NCI-H2227 (cell line): ENCODE data around the gene NOL4L.
A peak's percentile ranks its signal among the peaks of the same experiment; 100 is the strongest.

Source experiments
- DNase-seq: peaks from one replicate; lab custom pipeline; 2025; ENCODE audit not compliant: unreplicated experiment; lab: John Stamatoyannopoulos, UW

The NOL4L gene

DNA sequence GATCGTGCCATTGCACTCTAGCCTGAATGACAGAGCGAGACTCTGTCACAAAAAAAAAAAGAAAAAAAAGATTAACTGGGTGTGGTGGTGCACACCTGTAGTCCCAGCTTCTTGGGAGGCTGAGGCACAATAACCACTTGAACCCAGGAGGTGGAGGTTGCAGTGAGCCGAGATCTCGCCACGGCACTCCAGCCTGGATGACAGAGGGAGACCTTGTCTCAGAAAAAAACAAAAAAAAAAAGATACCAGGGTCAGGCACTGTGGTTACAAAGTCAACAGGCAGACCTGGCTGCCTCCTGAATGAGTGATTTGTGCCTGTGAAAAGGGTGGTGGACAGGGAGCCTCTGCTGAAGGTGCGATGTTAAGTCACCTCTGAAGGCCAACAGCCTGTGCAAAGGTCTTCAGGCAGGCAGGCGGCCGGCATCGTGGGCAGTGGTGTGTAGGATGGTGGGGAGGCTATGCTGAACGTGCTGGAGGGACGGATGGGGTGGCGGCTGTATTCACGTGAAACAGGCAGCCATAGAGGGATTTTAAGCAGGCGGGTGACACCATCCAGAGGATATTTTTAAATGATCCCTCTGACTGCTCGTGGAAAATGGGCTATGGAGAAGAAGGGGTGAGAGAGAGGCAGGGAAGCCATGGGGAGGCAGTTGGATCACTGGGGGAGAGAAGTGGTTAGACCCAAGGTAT, 41.4 kb downstream of the NOL4L start:
- DNase-seq: no peak

DNA sequence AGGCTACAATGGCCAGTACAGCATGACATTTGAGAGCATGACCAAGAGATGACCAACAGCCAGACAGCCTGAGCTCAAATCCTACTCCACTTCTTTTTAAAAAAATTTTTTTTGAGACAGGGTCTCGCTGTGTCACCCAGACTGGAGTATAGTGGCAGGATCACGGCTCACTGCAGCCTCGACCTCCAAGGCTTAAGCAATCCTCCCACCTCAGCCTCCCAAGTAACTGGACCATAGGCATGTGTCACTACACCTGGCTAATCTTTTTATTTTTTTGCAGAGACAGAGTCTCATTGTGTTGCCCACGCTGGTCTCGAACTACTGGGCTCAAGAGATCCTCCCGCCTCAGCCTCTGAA, 42.9 kb downstream of the NOL4L start:
- DNase-seq: no peak

DNA sequence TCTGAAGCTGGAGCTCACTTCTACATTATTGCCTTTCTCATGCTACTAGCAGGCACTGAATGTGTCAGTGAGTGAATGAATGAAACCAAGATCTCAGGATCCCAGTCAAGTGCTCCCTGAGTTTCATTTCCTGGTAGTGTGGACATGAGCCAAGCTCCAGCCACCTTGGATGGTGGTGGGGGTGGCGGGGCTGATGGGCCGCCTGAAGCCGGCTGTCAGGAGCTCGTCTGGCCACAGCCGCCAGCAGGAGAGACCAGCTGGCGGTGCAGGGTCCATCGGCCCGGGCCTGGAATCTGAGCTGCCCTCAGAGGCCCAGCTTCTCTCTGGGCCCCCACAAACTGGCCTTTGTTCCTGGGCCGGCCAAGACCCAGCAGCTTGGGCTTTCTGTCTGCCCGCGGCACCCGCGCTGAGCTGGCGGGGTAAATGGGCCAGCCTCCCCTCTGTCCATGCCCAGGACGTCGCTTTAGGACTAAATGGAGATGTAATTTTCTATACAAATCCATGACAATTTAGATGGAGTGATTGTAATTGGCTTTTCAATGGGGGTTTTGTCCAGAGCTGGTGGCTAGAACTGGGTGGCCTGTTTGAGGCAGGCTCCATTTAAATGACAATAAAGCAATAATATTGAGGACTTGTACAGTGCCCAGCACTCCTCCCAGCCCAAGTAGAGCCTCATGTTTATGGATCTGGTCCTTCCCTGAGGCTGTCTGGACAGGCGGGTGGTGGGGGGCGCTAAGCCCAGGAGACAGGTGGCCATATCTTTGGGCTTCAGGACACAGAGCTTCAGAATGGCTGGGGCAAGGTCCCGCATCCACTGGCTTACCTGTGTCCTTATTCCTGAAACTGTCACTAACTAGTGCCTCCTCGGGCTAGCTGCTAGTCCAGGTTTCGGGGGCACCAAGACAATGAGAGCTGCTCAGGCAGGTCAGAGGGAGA, 43.5 kb downstream of the NOL4L start:
- no peak for DNase-seq

DNA sequence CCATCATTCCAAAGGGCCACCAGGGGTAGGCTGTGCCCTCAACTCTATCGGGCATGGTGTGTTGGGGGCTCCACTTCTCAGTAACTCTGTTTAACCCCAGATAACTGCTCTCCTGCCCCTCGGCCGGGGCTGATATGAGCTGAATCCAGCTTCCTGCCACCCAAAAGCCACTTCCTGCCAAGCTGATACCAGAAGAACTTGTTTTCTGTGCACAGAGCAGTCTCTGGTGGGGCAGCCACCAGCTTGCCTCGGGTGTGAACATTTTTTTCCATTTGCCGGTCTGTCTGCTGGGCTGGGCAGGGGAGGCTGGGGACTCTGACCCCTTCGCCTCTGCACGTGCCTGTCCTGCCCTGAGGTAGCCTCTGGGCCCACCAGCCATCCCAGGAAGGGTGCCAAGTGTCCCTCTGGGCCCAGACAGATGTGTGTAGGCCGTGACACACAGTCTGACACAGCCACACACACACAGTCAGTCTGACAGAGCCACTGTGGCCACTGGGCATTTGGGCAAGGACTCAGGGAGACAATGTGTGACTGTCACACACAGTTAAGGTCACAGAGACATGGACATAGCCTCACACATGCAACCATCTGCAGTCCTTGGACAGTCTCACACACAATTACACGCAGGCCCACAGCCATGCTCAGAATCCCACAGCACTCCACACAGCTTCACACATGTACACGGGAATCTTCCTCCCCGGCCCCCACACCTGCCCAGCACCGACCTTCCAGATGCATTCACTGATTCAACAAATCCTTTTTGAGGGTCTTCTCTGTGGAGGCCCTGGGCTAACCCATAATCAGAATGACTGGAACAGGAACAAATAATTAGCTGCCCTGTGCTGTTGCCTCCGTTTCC, 45.1 kb downstream of the NOL4L start:
- DNase-seq: no peak

DNA sequence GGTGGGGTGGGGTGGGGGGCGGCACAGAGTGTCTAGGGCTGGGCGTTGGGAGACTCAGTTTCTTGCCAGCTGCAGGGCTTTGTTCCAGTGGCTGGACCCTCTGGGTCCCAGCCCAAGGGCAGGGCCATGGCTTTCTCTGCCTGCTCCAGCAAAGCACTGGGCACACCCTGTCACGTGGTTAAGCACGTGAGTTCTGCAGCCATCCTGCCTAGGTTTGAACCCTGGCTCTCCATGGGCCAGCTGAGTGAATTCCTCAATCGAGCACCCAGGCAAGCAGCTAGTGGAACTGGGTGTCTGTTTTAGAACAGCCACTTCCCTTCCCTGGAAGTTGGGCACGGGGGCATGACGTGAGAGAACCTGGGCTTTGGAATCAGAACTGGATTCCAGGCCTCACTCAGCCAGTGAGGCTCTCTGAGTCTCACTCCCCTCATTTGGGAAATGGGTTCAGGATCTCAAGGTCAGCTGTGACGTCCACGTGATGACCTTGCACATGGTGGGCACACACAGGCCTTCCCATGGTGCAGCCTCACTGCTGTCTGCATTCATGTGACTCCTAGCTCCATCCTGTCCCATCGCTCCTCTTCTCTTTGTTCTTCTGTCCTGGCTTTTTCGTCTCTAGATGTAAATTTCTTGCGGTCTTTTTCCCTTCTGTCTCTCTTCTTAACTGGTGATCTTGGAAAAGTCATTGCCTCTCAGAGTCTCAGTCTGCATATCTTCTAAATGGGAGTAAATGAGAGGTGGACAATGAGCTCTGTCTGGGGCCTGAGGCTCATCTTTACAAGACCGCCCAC, 45.9 kb downstream of the NOL4L start:
- no peak for DNase-seq

DNA sequence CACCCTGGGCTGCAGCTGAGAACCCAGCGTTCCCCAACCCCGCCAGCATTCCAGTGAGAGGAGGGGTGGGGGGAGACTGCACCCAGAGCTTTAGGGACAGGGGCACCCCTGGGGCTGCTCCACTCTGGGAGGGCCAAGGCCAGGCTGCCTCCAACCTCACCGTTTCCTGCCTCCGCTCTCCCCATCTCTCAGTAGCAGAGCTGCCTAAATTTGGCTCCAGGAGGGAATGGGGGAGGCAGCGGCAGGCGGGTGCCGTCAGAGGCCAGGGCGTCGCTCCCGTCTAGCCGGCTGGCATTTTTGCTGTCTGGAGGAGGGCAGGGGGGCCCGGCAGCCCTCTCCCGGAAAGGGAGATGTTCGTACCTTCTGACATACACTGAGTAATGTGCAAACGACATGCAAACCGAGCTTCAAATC, 46.6 kb downstream of the NOL4L start:
- DNase-seq: no peak

DNA sequence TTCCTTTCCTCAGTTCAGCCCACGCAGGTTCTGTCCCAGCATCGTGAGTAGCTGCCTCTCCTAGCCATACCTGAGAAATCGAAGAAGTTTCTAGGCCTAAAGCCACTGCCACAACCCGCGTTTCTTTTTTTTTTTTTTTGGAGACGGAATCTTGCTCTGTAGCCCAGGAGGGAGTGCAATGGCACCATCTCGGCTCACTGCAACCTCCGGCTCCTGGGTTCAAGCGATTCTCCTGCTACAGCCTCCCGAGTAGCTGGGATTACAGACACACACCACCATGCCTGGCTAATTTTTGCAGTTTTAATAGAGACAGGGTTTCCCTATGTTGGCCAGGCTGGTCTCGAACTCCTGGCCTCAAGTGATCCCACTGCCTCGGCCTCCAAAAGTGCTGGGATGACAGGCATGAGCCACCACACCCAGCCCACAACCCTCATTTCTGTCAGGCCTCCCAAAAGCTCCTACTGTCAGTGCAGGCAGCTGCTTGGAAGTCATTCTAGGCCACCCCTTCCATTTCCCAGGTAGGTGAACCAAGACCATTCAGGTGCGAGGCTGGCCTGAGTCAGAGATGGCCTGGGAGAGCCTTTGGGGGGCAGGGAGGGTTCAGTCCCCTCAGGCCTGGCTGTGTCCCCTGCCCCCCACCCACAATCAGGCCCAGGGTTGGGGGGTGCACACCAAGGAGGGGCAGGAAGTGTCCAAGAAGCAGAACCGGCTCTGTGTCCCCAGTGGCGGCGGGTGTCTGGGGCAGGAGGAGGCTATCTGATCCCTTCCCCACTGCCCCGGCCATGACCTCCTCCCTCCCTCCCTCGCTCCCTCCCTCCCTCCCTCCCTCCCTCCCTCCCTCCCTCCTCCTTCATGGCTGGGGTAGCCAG, 47.2 kb downstream of the NOL4L start:
- no peak for DNase-seq

DNA sequence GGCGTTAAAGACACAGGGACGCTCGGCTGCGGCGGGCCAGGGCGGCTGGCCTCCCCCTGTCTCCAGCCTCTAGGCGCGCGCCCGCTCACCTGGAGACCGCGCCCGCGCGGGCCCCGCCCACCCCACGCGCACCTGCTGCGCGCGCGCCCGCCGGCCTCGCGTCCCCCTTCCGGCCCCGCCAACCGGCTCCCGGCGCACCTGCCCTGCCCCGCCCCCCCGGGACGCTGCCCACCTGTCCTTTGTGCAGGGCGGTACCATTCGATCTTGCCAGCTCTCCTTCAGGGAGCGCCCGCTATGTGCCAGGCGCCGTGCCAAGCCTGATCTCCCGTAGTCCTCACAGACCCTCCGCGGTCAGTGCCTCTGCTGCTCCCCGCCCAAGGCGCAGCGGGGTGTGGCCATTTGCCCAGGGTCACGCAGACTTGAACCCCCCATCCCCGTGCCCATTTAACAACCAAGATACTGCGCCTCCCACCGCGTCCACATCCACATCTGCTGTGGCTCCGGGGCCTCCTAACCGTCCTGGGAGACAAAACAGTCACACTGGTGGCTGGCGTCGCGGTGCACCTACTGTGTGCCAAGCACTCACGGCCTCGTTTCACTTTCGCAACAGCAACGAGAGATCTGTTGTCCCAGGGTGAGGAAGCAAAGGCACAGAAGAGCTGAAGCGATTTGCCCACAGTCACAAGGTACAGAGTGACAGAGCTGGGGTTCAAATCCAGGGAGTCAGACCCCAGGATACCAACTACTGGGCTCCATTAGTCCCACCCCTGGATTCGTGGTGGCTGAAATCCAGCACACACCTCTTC, 48.1 kb downstream of the NOL4L start:
- peak; percentile 90 for DNase-seq

DNA sequence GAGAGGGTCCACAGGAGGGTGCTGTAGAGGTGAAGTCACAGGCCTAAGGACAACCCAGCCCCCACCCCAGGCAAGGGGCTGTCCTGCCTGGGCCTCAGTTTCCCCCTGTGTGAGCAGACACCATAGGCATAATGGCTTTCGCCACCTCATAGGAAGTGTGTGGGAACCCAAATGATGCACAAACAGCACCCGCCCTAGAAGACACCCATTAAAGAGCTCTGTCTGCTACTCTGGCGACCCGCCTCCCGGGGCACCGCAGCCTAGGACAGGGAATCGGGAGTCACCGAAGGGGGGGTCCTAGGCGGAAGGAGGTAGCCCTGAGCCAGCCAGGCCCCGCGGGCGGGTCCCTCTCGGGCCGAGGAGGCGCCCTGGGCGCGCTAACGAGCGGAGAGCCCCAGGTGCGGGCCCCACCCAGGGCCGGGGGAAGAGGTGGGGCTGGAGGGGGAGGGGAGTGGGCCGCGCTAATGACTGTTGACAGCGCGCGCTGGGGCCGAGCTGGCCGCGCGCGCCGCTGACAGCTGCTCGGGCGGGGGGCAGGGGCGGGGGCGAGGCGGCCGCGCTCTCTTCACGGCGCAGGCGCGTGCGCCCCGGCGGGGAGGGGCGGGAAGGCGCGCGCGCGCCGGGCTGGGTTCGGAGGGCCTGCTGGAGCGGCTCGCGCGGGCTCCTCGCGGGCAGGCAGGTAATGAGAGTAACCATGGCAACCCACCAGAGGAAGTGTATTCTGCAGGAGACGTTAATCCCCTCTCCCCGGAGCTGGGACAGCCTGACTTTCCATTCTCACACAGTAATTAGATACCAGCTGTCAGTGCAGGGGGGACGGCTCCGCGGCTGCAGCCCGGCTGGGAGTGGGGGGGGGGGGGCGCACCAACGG, 48.9 kb downstream of the NOL4L start:
- DNase-seq: peak; percentile 95

DNA sequence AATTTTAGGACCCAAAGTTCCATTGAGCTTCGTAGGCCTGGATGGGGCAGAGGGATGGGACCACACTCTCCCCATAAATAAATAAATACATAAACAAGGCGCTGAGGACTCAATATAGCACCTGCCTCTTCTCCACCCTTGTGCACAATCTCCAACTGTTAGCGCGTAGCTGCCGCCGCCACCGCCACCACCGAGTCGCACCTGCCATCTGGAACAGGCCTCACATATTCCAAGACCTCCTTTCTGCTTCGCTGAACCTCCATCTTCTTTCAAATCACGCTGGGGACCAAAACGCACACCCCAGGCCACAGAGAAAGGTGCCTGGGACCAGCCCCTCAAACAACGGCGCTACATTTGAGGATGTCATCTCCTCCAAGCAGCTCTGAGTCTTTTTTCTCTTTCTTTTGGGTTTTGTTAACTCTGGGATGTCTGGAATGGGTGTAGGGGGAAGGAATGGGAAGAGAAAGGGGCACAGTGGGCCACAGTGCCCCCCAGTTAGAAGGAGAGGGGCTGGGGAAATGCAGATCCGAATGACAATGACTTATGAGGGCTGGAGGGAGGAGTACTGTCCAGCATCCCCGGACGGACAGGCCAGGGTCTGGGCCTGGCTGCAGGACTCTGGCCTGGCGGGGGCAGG, 49.7 kb downstream of the NOL4L start:
- peak; percentile 27 for DNase-seq

DNA sequence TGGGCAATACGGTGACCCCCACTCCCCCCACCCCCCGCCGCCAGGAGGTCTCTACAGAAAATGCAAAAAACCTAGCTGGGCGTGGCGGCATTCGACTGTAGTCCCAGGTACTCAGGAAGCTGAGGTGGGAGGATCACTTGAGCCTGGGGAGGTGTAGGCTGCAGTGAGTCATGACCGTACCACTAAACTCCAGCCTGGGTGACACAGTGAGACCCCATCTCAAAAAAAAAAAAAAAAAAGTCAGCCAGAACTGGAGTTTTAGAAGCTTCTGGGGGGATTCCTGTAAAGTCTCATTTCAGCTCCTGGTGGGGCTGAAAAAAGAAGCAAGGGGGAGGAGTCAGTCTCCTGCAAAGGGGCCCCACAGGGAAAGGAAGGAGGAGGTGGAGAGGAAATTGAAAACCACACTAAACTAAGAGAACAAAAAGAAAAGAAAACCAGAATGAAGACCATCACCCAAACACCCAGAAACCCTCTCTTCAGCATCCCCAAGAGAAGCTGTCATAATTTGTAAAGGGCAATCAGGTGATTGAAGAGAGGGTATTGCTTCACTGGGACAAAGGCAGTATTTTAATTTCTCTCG, 50.4 kb downstream of the NOL4L start:
- no peak for DNase-seq

DNA sequence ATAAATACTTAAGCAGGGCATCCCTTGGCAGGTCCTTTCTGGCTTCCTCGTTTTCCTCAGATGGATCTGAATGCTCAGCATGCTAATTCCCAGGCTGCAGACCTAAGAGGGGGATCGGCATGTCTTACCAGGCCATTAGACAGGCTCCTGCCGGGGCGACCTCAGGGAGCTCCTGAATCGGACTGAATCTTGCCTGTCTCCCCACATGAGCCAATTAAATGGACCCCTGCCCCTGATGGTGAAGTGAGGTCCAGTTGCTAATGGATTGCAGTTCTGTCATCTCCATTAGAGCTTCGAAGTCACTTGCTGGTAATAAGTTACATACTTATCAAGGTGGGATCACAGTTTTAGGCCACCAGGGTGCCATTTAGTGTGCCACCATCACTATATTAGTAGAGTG, 51.4 kb downstream of the NOL4L start:
- no peak for DNase-seq

DNA sequence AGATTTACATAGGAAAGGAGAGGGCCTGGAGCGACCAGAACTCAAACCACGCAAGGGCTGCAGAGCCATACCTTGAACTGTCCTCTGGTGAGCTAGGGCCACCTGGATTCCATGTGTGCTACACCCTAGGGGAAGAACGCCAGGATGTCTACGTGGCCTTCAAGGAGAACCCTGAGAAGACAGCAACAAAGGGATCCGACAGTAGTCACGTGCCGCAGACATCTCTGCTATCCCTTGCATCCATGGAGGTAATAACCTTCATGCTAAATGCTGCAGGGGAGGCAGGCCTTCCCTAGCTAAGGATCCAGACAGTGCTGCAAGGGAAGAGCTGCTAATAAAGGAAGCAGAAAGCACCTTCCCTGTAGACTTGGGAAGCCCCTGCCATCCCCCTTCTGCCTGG, 52.9 kb downstream of the NOL4L start:
- DNase-seq: no peak

DNA sequence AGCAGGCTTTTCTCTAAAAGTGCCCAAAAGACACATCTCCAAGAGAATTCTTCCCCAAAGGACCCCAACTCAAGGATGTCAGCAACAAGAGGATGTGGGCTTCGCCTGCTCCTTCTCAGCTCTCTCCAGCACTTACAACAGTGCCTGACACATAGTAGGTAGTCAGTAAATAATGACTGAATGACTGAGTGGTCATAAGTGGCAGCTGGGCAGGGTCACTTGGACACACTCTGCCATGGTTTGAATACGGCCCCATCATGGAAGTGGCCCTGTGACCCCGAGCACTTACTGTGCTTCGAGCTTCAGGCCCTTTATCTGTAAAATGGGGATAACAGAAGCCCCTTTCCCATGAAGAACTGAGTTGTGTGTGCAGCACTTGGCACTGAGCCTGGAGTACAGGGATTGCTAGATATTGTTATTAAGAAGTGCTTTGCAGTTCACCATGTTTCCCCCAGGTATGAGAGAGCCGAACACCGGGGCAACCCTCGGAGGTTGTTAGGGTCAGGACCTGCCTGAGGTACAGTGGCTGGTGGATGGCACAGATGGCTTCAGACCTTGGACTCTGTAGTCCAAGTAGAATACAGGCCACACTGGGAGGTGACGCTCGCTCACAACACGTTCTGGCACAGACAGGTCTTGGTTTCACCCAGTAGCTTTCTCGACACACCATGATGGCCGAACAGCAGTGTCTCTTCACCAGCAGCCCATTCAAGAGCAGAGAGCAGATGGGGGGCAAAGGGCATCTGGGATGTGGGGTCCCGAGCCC, 56.0 kb downstream of the NOL4L start:
- no peak for DNase-seq

DNA sequence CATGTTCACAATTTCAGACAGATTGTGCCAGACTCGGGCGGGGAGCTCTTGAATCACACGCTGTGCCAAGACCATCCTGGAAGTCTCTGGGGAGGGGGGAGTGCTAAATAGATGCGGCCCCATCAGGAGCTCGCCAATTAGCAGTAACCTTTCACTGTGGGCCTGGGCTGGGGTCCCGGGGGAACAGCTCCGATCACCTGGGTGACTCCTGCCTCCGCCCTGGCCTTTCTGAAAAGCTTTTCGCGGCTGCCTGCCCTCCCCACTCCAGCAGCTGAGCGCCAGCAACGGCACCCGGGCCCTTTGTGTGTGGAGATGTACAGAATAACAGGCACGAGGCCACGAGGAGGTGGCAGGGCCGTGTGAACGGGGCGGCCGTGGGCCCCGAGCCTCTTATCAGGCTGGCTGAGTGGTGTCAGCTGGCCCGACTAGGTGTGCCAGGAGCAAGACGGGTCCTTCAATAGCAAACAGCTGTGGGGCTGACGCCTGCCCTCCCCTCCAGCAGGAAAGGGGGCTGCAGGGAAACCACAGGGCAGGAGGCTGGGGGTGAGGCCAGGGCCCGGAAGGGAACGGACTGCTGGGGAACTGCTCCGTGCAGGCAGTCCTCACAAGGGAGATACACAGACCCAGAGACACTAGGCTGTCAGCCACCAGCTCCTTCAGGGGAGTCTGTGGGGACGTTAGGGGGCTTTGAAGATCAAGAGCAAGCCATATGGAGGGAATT, 56.8 kb downstream of the NOL4L start:
- peak; percentile 45 for DNase-seq
